GM19193 (cell line): ENCODE measurements around the gene ODAD3.

Source experiments
- POLR2A ChIP-seq: IDR thresholded peaks from 4 replicates; pipeline ENCODE4 v1.6.1; 2011; ENCODE audit not compliant: insufficient read depth, insufficient read length; ENCODE audit errors: extremely low read depth

Gene ODAD3

DNA sequence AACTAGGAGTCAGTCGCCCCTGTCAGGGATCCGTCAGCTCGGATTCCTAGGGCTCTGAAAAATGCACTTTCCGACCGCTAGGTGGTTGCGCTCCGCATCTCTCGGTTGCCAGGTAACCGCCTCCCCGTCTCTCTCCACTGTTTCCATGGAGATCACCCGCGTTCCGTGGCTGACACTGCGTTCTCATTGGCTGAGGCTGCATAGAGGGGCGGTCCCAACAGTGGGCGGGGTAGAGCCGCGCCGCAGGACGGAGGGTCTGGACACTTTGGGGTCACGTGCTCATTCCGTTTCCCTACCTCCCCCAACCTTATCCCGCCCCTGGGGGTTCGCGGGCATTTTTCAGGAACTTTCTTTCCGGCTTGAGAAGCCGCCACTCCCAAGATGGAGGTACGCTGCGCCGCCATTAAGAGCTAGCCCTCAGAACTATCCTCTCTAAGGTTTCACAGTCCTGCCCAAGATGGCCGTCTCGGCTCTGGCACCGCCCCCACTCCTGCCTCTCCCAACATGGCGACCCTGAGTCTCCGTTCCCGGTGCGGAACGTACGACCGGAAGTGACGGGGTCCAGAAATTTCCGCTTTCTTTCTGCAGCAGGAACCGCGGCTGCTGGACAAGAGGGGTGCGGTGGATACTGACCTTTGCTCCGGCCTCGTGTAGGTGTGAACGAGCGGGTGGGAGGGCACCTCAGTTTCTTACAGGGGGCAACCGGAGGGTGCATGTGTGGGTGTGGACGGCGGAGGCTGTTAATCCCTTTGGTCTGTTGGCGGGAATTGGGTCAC lies at the start of gene ODAD3, which contains the start of gene PRKCSH:
Gene ODAD3 (minus strand): TSS at position 65 of the 776 bp plus-strand sequence. CDS start 105 bp downstream, outside the sequence.
Gene PRKCSH (plus strand): TSS at position 579 of the 776 bp plus-strand sequence. CDS start 483 bp downstream, outside the sequence.
- TF ChIP-seq POLR2A, result peak; percentile 81

DNA sequence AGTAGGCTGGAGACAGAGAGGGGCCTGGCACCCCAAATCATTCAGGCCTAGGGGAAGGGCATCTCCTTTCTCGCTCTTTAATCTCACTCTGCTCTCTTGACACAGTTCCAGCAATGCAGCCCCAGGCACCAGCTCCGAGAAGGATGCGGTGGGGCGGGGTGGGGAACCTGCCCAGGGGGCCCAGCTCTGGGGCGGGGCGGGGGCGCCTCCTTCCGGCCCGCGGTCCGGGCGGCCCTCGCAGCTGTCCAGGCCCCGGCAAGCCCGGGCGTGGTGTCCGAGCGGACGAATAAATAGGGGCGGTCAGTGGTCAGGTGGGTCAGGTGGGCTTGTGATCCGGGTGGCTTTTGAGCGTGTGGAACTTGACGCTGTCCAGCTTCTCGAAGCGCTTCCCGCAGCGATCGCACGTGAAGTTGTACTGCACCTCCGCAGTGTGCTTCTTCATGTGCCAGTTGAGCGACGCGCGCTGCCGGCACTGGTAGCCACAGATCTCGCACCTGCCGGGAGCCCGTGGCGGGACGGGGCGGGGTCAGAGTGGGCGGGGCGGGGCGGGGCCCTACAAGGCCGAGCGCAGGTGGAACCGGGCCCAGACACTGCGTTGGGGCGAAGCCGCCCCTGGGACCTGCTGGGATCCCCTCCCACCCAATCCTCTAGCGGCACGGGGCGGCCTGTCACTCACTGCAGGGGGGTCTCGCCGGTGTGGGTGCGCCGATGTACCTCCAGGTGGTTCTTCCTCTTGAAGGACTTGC lies 48.6 kb upstream of the ODAD3 start:
- TF ChIP-seq POLR2A, result no peak

DNA sequence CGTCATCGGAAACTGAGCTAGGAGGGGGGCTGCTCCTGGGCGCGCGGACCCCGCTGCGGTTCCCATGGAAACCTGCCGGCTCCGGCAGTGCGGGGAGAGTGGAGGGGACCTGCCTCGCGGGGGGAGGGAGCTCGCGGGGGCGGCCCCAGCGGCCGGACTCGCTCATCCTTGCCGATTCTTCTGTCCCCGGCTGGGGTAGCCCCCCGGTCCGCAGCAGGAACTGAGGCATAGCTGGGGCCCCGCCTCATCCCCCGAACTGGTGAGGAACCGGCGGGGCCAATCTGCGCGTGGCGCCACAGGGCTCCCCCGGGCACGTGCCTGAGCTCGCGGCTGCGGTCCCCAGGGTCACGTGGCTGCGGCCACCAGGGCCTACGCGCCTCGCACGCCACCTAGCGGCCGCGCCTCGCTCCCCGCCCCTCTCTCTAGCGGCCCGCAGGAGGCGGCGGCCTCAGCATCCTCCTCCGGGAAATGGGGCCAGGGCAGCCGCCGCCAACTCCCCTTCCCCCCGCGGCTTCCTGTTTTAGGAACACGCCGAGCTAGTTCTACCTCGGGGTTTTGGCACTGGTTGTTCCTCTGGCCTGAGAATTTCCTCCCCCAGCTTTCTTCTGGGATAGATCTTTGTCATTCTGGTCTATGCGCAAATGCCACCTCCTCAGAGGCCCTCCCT lies 47.6 kb upstream of the ODAD3 start:
- no peak for TF ChIP-seq POLR2A

DNA sequence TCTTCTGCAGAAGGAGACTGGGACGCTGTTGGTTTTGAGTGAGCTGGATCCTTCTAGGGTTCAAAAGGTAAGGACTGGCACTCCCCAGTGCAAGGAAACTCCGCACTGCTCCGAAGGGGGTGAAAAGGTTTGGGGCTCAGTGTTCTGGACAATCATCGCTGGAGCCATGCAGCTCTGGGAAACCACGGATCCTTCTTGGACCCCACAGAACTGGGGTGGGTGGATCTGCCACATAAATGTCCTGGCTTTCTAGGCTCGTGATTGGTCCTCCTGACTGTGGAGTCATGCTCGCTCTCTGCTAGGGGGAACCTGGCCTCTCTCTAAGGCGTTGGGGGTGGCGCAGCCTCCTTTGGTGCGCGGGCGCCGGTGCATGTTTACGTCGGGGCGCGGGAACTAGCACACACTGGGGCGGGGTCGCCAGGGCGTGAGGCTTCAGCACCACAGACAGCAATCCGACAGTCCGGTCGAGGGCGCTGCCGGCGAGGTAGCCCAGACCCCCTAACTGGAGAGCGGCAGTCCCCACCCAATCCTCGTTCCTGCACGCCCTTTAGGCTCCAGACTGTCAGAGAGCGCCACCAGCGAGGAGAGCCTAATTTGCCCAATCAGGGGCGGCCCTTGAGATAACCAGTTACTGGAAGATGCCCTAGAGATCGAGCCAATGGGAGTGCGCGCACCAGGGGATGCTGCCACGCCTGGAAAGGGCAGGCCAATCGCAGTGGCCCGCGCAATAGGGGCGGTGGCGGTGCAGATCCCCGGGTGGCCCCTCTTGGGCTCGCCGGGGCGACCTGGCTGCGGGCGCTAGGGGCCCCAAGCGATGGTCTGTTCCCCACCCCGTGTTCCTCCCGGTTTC lies 46.8 kb upstream of the ODAD3 start:
- no peak for TF ChIP-seq POLR2A

DNA sequence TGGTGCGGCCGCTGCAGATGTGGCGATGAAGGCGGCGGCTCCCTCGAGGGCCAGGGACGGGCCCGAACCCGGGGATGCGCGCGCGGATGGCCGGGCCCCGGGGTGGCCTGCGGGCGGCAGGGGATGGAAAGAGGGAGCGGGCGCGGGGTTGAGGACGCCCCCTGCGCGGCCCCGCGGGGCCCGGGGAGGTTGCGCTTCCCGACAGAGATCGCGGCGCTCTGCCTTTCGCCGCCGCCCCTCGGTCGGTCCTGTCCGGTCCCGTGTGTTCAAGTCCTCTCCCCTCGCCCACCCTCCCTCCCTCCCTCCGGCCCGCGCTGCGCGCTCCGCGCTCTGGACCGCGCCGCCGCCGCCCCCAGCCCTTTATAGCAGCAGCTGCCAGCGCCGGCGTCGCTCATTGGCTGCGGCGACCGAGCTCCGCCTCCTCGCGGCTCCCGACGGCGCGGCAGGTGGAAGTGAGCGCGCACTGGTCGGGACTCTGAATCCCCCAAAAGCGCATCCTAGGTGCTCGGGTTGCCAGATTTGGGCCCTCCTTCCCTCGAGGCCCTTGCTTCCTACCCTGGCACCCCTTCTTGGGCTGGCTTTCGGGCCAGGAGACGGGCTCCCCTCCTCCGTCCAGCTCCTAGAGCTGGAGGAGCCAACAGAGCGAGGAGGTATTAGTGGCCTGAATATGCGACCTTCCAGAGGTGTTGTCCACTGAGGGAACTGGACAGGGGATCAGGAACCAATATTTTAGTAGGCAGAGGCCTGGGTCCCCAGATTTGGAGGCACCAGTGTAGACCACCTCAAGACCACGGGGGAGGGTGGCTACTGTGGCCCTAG lies 46.0 kb upstream of the ODAD3 start, which contains the start of gene ELAVL3:
Gene ELAVL3 (minus strand): TSS at position 332 of the 819 bp plus-strand sequence. CDS start 438 bp downstream, outside the sequence.
- TF ChIP-seq POLR2A, result no peak

DNA sequence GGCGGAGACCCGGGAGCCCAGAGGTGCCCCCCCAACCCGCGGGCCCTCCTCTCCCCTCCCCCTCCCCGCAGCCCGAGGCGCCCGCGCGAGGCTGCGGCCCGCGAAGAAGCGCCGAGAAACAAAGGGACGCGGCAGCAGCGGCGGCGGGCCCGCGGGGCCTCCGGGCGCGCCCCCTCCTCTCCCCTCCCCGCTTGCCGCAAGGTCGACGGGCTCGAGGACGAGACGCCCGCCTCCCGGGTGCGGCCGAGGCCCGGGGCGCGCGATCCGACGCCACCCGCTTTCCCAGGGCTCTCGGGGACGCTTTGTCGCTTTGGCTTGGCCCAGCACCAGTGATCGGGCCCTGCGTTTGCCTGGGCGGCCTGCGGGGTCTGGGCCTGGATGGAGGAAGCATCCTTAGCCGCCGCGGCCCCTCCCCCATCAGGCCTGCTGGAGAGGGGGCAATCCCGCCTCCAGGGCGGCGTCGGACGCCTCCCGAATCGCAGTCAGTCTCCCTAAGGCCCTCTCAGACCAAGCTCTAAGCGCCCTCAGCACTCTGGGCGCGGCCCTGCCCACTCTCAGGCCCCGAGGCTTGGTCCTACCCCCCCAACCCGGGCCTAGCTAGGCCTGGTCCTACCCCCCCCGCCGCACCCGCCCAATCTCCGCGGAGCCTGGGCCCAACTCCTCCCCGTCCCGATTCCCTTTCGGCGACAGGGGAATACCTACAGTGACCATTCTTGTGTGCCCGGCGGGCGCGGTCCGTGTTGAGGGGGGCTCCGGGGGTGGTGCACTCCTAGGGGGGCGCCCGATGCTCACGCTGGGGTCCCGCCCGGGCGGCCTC lies 45.2 kb upstream of the ODAD3 start:
- no peak for TF ChIP-seq POLR2A

DNA sequence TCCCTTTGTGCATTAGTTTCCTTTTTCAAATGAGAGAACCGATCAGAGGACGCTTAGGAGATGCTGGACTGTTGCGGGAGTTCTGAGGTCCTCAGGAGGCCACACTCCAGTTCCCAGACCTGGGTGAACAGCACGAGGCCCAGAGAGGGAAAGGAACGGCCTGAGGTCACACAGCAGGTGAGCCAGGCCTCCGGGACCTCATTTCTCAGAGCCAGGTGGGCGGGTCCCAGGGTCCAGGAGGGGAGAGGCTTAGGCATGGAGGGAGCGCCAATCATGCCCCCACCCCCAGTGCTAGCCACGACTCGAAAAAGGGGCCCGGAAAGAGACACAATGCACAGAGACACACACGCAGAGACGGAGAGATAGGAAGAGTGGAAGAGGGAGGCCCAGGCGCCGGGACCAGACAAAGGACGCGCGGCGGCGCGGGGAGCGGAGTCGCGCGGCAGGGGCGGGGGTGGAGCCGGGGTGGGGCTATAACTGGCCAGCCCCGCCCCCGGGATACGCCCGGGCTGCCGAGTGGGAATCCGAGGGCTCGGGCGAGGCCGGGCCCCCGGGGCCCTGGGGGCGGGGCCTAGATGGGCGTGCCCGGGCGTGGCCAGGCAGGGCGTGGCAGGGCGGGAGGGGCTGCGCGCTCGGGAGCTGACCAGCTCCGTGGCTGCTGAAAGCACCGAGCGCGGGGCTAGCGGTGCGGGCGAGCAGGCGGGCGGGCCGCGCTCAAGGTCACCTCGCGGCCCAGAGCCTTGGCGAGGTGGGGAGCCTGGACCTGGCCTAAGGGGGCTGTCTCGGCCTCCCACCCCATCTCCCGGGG lies 44.4 kb upstream of the ODAD3 start:
- TF ChIP-seq POLR2A, result no peak

DNA sequence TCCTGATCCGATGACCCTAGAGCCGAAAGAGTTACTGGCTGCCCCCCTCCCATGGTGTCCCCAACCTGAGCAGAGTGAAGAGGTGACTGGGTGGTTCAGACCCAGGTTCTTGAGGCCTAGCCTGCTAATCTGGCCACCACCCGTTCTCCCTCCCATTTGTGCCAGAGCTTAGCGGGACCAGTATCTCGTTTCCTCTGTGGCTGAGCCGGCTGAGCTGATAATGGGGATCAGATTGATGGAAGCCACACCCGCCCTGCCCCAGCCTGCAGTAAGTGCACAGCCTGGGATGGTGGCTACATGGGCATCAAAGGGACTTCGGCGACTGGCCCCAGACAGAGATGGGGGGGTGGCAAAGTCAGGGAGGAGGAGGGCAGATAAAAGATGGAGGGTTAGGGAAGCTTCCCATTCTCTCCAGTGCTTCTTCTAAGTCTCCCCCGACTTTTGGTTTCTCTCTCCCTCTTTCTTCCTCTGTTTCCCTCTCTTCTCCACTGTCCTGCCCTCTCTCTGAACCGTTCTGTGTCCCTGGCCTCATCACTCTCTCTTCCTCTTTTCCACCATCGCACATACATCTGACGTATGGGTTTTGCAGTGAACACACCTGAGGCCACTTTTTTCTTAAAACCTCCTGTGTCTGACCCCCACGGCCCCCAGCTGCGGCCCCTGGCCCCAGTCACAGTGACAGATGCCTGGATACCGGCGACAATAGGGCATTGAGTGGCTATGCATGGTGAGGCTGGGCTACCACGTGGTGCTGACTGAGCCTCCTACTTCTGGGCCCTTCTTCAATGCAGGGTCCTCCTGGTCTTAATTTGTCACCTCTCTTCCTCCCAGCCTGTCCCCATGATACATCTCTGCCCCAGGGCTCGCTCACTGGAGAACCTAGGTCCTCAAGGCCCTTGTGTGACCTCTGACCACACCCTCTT lies 43.5 kb upstream of the ODAD3 start:
- no peak for TF ChIP-seq POLR2A

DNA sequence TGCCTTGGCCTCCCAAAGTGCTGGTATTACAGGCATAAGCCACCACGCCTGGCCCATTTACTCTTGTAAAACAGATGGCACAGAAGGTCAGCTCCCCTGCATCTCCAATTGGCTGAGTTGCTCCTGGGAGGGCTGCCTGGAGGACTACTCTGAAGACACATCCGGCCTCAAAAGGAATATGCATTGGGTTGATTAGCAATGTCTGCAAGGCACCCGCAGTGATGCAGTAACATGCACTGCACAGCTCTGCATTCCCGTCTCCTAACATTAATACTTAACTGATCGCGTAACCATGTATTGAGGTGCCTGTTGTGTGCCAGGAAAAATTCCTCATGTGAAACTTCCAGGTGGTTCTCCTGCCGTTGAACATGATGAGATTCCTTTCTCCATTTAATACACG lies 40.9 kb upstream of the ODAD3 start:
- TF ChIP-seq POLR2A, result no peak

DNA sequence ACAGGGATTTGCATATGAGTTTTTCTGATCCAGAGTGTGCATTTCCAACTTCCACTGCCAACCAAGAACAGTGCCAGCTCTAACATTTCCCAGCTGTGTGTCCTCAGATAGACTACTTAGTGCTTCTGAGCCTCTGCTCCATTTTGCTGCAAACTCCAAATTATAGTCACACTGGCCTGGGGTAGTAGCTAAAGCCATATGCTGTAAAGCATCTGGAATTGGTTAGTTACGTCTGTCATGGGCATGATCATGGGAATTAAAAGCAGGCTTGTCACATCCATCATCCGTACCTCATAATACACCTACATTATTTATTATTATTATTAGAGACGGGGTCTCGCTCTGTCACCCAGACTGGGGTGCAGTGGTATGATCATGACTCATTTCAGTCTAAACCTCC lies 38.8 kb upstream of the ODAD3 start:
- no peak for TF ChIP-seq POLR2A

DNA sequence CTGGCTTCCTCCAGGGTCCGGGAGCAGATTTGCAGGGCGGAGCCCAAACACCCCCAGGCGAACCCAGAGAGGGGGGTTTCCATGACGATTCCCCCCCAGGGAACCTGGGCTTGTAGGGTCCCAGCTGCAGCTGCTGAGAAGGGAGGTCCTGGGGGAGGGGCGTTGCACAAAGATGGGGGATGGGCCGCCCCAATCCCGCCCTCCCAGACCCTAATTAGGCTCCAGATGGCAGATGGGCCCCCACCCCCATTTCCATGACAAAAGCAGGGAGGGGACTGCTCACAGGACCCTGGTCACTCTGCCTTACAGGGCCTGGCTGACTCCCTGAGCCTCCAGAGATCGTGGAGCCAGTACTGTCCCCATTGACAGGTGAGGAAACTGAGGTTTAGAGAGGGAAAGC lies 30.7 kb upstream of the ODAD3 start:
- TF ChIP-seq POLR2A, result no peak
